Measurements from ENCODE around the gene LCN15. TPM values are rescaled to one million over a fixed set of nuclear protein-coding genes. Genes with fewer than 3 reads are reported as not detected.

The LCN15 gene
- total and polyA plus RNA-seq, 11 donors, result 0.64 to 2.8 (median 1.2) TPM; not detected in 4

GRCh38 chr9:136807281-136808074 is 43.2 kb upstream of the LCN15 start, which contains the start of gene RABL6:
Gene RABL6, plus strand, starts transcription at chr9:136807948. Its CDS starts 249 bp downstream, at chr9:136808197.
- intact Hi-C loops (cut with DNase I), result no loop called here
- 1% methylated on average over 38 to 96 of the region's 96 CpGs for WGBS, 4 donors
- H3K4me3 ChIP-seq, result peak within 1 kb of the TSS; percentile 80 to 100 (median 94)
- peaks cover 0 to 1% (median 0%) of the 10 kb centered on the region in 9 donors for H3K27me3 ChIP-seq
- peak; percentile 81 to 92 (median 83) for DNase-seq
- H3K4me1 ChIP-seq, result peaks cover 13 to 45% (median 33%) of the 10 kb centered on the region in 12 donors
- peak; percentile 62 to 94 (median 88) for ATAC-seq
- peak within 1 kb of the TSS; percentile 64 to 96 (median 92) for H3K27ac ChIP-seq
- H3K9me3 ChIP-seq, result no peaks in the 10 kb centered on the region
- TF ChIP-seq POLR2A (IDR thresholded peaks at IDR 0.05) (peak in 1 of 2 donors; percentile 73), CTCF (IDR thresholded peaks at IDR 0.05) (no peak)
- peaks cover 0 to 24% (median 10%) of the 10 kb centered on the region in 9 donors for H3K36me3 ChIP-seq

GRCh38 chr9:136806631-136807201 is 42.4 kb upstream of the LCN15 start:
- intact Hi-C loops (cut with DNase I), result no loop called here
- DNase-seq, result peak in 1 of 5 donors; percentile 26
- TF ChIP-seq POLR2A (IDR thresholded peaks at IDR 0.05), result no peak
- TF ChIP-seq CTCF (IDR thresholded peaks at IDR 0.05), result no peak

GRCh38 chr9:136806067-136806466 is 41.7 kb upstream of the LCN15 start:
- Histone ChIP-seq H3K27ac (no peak overlapping the region), H3K4me1 (peaks cover 13 to 47% (median 35%) of the 10 kb centered on the region in 12 donors), H3K27me3 (peaks cover 0 to 15% (median 8%) of the 10 kb centered on the region in 9 donors), H3K9me3 (no peaks in the 10 kb centered on the region), H3K4me3 (peak overlapping the region in 1 of 12 donors; percentile 96), H3K36me3 (peaks cover 0 to 16% (median 7%) of the 10 kb centered on the region in 9 donors)
- intact Hi-C loops (cut with DNase I), result no loop called here
- WGBS, 4 donors, result 85 to 96% (median 94%) methylated on average over 3 to 10 of the region's 10 CpGs
- TF ChIP-seq POLR2A (IDR thresholded peaks at IDR 0.05) (no peak), CTCF (IDR thresholded peaks at IDR 0.05) (no peak)
- DNase-seq (peak in 1 of 5 donors; percentile 26), ATAC-seq (no peak)

More at GRCh38 chr9:136806631-136807201, 42.4 kb upstream of the LCN15 start:
- peak in 1 of 4 donors; percentile 4 for ATAC-seq
- Histone ChIP-seq H3K4me1 (peaks cover 13 to 45% (median 33%) of the 10 kb centered on the region in 12 donors), H3K4me3 (peak overlapping the region; percentile 39 to 100 (median 94)), H3K36me3 (peaks cover 0 to 20% (median 9%) of the 10 kb centered on the region in 9 donors), H3K27me3 (peaks cover 0 to 9% (median 6%) of the 10 kb centered on the region in 9 donors), H3K9me3 (no peaks in the 10 kb centered on the region), H3K27ac (peak overlapping the region in 9 of 12 donors; percentile 89 to 96 (median 93))
- WGBS, 4 donors, result 71 to 81% (median 79%) methylated on average over 25 of the region's 25 CpGs

Measured in heart left ventricle (tissue), 16 donors.